HEK293 (cell line): Measurements from ENCODE around the gene AMPD3.

Experiments
- CTCF ChIA-PET: fragments of 350-600 bp; formaldehyde crosslinking; extraction: SDS; loops from one replicate; lab custom pipeline; 2021; ENCODE audit warnings: antibody characterized with exemption; lab: Yijun Ruan, JAX
- POLR2A ChIA-PET: fragments of 300-600 bp; formaldehyde crosslinking; extraction: SDS; loops from one replicate; lab custom pipeline; 2020; ENCODE audit warnings: antibody characterized with exemption, inconsistent platforms; lab: Yijun Ruan, JAX
- H3K27ac ChIP-seq: fragments of 200-500 bp; sonication (Bioruptor generic); 2 replicates; pipeline ENCODE4 v1.5.1; 2014; ENCODE audit warnings: low read depth, low read length, control low read depth, inconsistent platforms; ENCODE audit errors: extremely low read depth
- H3K36me3 ChIP-seq, 2 experiments: fragments of 200-500 bp in 1 of 2; sonication (Bioruptor generic) in 1 of 2; 1 replicate in 1 of 2; 2 replicates in 1 of 2; pipeline ENCODE4 v1.5.1; 2014 to 2017; ENCODE audit warnings: inconsistent platforms in 2 of 2, low read length in 2 of 2; ENCODE audit not compliant: control insufficient read depth in 2 of 2, insufficient read depth in 1 of 2
- H3K4me1 ChIP-seq: fragments of 200-500 bp; sonication (Bioruptor generic); 2 replicates; pipeline ENCODE4 v1.5.1; 2014; ENCODE audit warnings: mild to moderate bottlenecking, low read length, inconsistent platforms; ENCODE audit not compliant: control insufficient read depth, insufficient read depth
- H3K4me3 ChIP-seq: 2 replicates; pipeline ENCODE4 v1.5.1; 2011; ENCODE audit warnings: low read depth, mild to moderate bottlenecking, control low read depth, low read length, moderate library complexity
- H3K9me3 ChIP-seq: fragments of 200-500 bp; sonication (Bioruptor generic); 2 replicates; pipeline ENCODE4 v1.5.1; 2014; ENCODE audit warnings: low read depth, low read length, inconsistent platforms; ENCODE audit not compliant: control insufficient read depth, insufficient read depth
- HOXA7 ChIP-seq: sonication (generic); formaldehyde crosslinking; IDR thresholded peaks from 2 replicates; pipeline ENCODE4 v1.8.1; 2022; ENCODE audit warnings: missing genetic modification reagents, borderline replicate concordance
- KLF8 ChIP-seq: fragments of 450-650 bp; formaldehyde crosslinking; IDR thresholded peaks from 2 replicates; pipeline ENCODE4 v1.5.1; 2016; ENCODE audit warnings: missing biosample characterization, missing genetic modification characterization
- KLF9 ChIP-seq: fragments of 450-650 bp; formaldehyde crosslinking; IDR thresholded peaks from 2 replicates; pipeline ENCODE4 v1.5.1; 2016; ENCODE audit warnings: missing biosample characterization, missing genetic modification characterization, low read depth
- MEIS1 ChIP-seq: sonication (generic); formaldehyde crosslinking; IDR thresholded peaks from 2 replicates; pipeline ENCODE4 v1.8.1; 2022; ENCODE audit warnings: missing genetic modification reagents, mild to moderate bottlenecking, borderline replicate concordance
- SCRT2 ChIP-seq: fragments of 450-650 bp; formaldehyde crosslinking; IDR thresholded peaks from 2 replicates; pipeline ENCODE4 v1.5.1; 2016; ENCODE audit warnings: missing biosample characterization, missing genetic modification characterization
- ZBTB1 ChIP-seq: fragments of 450-650 bp; formaldehyde crosslinking; IDR thresholded peaks from 2 replicates; pipeline ENCODE4 v1.5.1; 2016; ENCODE audit warnings: missing biosample characterization, missing genetic modification characterization
- ZBTB20 ChIP-seq: fragments of 450-650 bp; formaldehyde crosslinking; IDR thresholded peaks from 2 replicates; pipeline ENCODE4 v1.5.1; 2016; ENCODE audit warnings: missing biosample characterization, missing genetic modification characterization
- ZFP3 ChIP-seq: fragments of 450-650 bp; formaldehyde crosslinking; IDR thresholded peaks from 2 replicates; pipeline ENCODE4 v1.5.1; 2016; ENCODE audit warnings: low read depth, missing biosample characterization, missing genetic modification characterization
- ZNF394 ChIP-seq: fragments of 450-650 bp; formaldehyde crosslinking; IDR thresholded peaks from 2 replicates; pipeline ENCODE4 v1.5.1; 2016; ENCODE audit warnings: missing biosample characterization, missing genetic modification characterization, mild to moderate bottlenecking, moderate library complexity, borderline replicate concordance
- ZNF514 ChIP-seq: fragments of 450-650 bp; formaldehyde crosslinking; IDR thresholded peaks from 2 replicates; pipeline ENCODE4 v1.5.1; 2016; ENCODE audit warnings: missing biosample characterization, missing genetic modification characterization
- ZNF626 ChIP-seq: fragments of 450-650 bp; sonication (Bioruptor Pico); formaldehyde crosslinking; IDR thresholded peaks from 2 replicates; pipeline ENCODE4 v1.5.1; 2018; ENCODE audit warnings: missing biosample characterization, missing genetic modification characterization, inconsistent platforms
- ZNF692 ChIP-seq: fragments of 450-650 bp; formaldehyde crosslinking; IDR thresholded peaks from 2 replicates; pipeline ENCODE4 v1.5.1; 2016; ENCODE audit warnings: missing biosample characterization, missing genetic modification characterization
- TF ChIP-seq, protein P1 (sequence below): IDR thresholded peaks from 2 replicates; pipeline ENCODE4 v1.6.1; 2011; ENCODE audit warnings: mild to moderate bottlenecking, low read depth, low read length, borderline replicate concordance
- TF ChIP-seq, protein P2 (sequence below): fragments of 450-650 bp; formaldehyde crosslinking; IDR thresholded peaks from 2 replicates; pipeline ENCODE4 v1.5.1; 2016; ENCODE audit warnings: missing biosample characterization, missing genetic modification characterization
- TF ChIP-seq, protein P3 (sequence below): fragments of 450-650 bp; formaldehyde crosslinking; IDR thresholded peaks from 2 replicates; pipeline ENCODE4 v1.5.1; 2017; ENCODE audit warnings: missing biosample characterization, missing genetic modification characterization
- TF ChIP-seq, protein P4 (sequence below): fragments of 450-650 bp; formaldehyde crosslinking; IDR thresholded peaks from 2 replicates; pipeline ENCODE4 v1.5.1; 2016; ENCODE audit warnings: missing biosample characterization, missing genetic modification characterization
- TF ChIP-seq, protein P5 (sequence below): fragments of 450-650 bp; formaldehyde crosslinking; IDR thresholded peaks from 2 replicates; pipeline ENCODE4 v1.5.1; 2017; ENCODE audit warnings: missing biosample characterization, missing genetic modification characterization

Gene AMPD3

DNA sequence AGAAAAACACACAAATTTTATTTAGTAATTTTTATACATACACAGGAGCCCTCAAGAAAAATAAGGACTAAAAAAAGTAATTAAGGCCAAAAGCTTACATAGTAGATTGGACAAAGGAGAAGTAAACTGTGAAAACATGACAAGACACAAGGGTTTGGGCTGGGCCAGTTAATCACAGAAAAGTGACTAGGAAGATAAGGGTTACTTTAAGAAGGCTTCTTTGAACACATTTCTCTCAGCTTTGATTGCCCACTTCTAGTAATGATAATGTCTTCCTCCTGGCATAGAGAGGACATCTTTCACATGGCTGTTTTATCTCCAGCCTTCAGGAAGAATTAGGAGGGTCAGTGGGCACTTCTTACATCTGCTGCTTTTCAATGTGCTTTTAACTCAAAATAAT is 82.5 kb downstream of the AMPD3 start (continued):
- TF ChIP-seq ZNF692 (tag by site-specific recombination): no peak

- Histone ChIP-seq H3K36me3 (peaks cover 0 to under 1% of the 10 kb centered on the region in 2 experiments; a peak in 1 of 3 replicates), H3K9me3 (no peaks in the 10 kb centered on the region), H3K27ac (no peak overlapping the region), H3K4me1 (no peaks in the 10 kb centered on the region), H3K4me3 (no peak overlapping the region)
- TF ChIP-seq KLF9 (tag by site-specific recombination): no peak
- TF ChIP-seq KLF8 (tag by site-specific recombination): no peak
- TF ChIP-seq, protein P1, sequence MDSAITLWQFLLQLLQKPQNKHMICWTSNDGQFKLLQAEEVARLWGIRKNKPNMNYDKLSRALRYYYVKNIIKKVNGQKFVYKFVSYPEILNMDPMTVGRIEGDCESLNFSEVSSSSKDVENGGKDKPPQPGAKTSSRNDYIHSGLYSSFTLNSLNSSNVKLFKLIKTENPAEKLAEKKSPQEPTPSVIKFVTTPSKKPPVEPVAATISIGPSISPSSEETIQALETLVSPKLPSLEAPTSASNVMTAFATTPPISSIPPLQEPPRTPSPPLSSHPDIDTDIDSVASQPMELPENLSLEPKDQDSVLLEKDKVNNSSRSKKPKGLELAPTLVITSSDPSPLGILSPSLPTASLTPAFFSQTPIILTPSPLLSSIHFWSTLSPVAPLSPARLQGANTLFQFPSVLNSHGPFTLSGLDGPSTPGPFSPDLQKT: no peak
- no peak for TF ChIP-seq HOXA7 (CRISPR knock-in tag)
- ChIA-PET POLR2A (no interaction called here), CTCF (no interaction called here)
These were observed 83.9 kb downstream of the AMPD3 start for GRCh38 chr11:10538924-10539323.

- Histone ChIP-seq H3K4me1 (no peaks in the 10 kb centered on the region), H3K27ac (no peak overlapping the region)
- no peak for TF ChIP-seq KLF9 (tag by site-specific recombination)
- TF ChIP-seq, protein P2, sequence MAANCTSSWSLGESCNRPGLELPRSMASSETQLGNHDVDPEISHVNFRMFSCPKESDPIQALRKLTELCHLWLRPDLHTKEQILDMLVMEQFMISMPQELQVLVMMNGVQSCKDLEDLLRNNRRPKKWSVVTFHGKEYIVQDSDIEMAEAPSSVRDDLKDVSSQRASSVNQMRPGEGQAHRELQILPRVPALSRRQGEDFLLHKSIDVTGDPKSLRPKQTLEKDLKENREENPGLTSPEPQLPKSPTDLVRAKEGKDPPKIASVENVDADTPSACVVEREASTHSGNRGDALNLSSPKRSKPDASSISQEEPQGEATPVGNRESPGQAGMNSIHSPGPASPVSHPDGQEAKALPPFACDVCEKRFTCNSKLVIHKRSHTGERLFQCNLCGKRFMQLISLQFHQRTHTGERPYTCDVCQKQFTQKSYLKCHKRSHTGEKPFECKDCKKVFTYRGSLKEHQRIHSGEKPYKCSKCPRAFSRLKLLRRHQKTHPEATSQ (tag by site-specific recombination): no peak
- no peak for TF ChIP-seq ZFP3 (tag by site-specific recombination)
- TF ChIP-seq, protein P3, sequence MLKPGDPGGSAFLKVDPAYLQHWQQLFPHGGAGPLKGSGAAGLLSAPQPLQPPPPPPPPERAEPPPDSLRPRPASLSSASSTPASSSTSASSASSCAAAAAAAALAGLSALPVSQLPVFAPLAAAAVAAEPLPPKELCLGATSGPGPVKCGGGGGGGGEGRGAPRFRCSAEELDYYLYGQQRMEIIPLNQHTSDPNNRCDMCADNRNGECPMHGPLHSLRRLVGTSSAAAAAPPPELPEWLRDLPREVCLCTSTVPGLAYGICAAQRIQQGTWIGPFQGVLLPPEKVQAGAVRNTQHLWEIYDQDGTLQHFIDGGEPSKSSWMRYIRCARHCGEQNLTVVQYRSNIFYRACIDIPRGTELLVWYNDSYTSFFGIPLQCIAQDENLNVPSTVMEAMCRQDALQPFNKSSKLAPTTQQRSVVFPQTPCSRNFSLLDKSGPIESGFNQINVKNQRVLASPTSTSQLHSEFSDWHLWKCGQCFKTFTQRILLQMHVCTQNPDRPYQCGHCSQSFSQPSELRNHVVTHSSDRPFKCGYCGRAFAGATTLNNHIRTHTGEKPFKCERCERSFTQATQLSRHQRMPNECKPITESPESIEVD: no peak
- TF ChIP-seq SCRT2 (tag by site-specific recombination): no peak
- TF ChIP-seq ZNF626 (tag by site-specific recombination): no peak
- no peak for TF ChIP-seq ZNF514 (tag by site-specific recombination)
- no peak for TF ChIP-seq ZNF394 (tag by site-specific recombination)
- TF ChIP-seq, protein P4, sequence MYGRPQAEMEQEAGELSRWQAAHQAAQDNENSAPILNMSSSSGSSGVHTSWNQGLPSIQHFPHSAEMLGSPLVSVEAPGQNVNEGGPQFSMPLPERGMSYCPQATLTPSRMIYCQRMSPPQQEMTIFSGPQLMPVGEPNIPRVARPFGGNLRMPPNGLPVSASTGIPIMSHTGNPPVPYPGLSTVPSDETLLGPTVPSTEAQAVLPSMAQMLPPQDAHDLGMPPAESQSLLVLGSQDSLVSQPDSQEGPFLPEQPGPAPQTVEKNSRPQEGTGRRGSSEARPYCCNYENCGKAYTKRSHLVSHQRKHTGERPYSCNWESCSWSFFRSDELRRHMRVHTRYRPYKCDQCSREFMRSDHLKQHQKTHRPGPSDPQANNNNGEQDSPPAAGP (tag by site-specific recombination): no peak
- TF ChIP-seq ZBTB1 (tag by site-specific recombination): no peak
- TF ChIP-seq, protein P5, sequence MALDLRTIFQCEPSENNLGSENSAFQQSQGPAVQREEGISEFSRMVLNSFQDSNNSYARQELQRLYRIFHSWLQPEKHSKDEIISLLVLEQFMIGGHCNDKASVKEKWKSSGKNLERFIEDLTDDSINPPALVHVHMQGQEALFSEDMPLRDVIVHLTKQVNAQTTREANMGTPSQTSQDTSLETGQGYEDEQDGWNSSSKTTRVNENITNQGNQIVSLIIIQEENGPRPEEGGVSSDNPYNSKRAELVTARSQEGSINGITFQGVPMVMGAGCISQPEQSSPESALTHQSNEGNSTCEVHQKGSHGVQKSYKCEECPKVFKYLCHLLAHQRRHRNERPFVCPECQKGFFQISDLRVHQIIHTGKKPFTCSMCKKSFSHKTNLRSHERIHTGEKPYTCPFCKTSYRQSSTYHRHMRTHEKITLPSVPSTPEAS (tag by site-specific recombination): no peak
- TF ChIP-seq ZBTB20 (tag by site-specific recombination): no peak
- no peak for TF ChIP-seq MEIS1 (CRISPR knock-in tag)
- TF ChIP-seq, all 188 proteins: peak for 0
- ChIA-PET POLR2A (interaction anchor here (2.3 kb wide), 1 partner anchor 84 kb away, joined by 12 read pairs; the partner anchor contains the start of gene AMPD3), CTCF (interaction anchor here (0.6 to 3.1 kb wide), 5 partner anchors 7 to 196 kb away, joined by 3 to 25 read pairs (median 5); no protein-coding TSS in a partner anchor)
- Histone ChIP-seq H3K36me3 (no peaks in the 10 kb centered on the region), H3K9me3 (no peaks in the 10 kb centered on the region), H3K4me3 (no peak overlapping the region)
These were observed 84.3 kb downstream of the AMPD3 start for GRCh38 chr11:10539339-10539738.
